Lower leg skin (tissue), 3 donors: Measurements from ENCODE around the gene FAM107B.

ENCODE experiments used
- POLR2A ChIP-seq, 2 donors: fragments of 450-650 bp; IDR thresholded peaks; one replicate each; pipeline ENCODE4 v1.6.1; 2016 to 2017; ENCODE audit warnings: antibody characterized with exemption in 2 of 2, mild to moderate bottlenecking in 1 of 2, moderate library complexity in 1 of 2
- TF ChIP-seq, protein P1 (sequence below), 3 donors: fragments of 450-650 bp; IDR thresholded peaks; one replicate each; pipeline ENCODE4 v1.5.1; 2016; ENCODE audit warnings: antibody characterized with exemption in 3 of 3, mild to moderate bottlenecking in 3 of 3, moderate library complexity in 2 of 3

DNA sequence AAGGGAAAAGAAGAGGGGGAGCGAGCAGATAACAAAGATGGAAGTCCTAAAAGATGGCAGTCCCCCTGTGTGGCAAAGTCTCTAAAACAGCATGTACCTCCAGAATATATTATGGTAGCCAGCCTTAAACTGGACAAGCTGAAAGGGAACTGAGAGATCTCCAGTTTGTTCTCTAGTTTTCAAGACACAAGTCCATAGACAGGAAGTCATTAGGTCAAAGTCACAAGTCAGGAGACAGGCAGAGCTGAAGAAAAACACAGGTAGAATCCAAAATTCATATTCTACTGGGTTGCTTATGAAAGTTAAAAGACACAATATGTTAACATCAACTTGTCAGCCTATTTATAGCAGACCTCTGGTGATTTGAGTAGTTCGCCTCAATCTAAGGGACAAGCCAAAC lies 38.7 kb downstream of the FAM107B start:
- TF ChIP-seq, protein P1, sequence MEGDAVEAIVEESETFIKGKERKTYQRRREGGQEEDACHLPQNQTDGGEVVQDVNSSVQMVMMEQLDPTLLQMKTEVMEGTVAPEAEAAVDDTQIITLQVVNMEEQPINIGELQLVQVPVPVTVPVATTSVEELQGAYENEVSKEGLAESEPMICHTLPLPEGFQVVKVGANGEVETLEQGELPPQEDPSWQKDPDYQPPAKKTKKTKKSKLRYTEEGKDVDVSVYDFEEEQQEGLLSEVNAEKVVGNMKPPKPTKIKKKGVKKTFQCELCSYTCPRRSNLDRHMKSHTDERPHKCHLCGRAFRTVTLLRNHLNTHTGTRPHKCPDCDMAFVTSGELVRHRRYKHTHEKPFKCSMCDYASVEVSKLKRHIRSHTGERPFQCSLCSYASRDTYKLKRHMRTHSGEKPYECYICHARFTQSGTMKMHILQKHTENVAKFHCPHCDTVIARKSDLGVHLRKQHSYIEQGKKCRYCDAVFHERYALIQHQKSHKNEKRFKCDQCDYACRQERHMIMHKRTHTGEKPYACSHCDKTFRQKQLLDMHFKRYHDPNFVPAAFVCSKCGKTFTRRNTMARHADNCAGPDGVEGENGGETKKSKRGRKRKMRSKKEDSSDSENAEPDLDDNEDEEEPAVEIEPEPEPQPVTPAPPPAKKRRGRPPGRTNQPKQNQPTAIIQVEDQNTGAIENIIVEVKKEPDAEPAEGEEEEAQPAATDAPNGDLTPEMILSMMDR (IDR thresholded peaks at IDR 0.05), result no peak
- TF ChIP-seq POLR2A (IDR thresholded peaks at IDR 0.05), result no peak
